WTC11 (cell line): ENCODE measurements around the gene CACNB4. TPM values are rescaled to one million over a fixed set of nuclear protein-coding genes. Genes with fewer than 3 reads are reported as not detected.
"Not testable (repeated sequence)": the region's sequence is repeated elsewhere in the genome, so short reads cannot be mapped to it uniquely, and the experiment has no call there.

ENCODE experiments used
- ATAC-seq: fragments of 200-7000 bp; cut with Tn5 transposase; 2 replicates; pipeline ENCODE4 v1.10.0; 2021; ENCODE audit warnings: mild to moderate bottlenecking, moderate library complexity
- CTCF ChIA-PET: fragments of 300-600 bp; sonication (Branson Sonifier 250); formaldehyde crosslinking; loops from one replicate; lab custom pipeline; 2021; ENCODE audit warnings: antibody characterized with exemption; lab: Charles Lee
- POLR2A ChIA-PET: fragments of 350-600 bp; sonication (Branson Sonifier 250); formaldehyde crosslinking; loops from one replicate; lab custom pipeline; 2021; ENCODE audit warnings: antibody characterized with exemption; lab: Charles Lee
- DNase-seq: peaks from one replicate; pipeline ENCODE4 v3.0.0; 2021; ENCODE audit warnings: low spot score
- H3K27ac Mint-ChIP-seq: 2 replicates; pipeline ENCODE4 v1.8.0; 2021; ENCODE audit warnings: mixed read lengths
- H3K27me3 Mint-ChIP-seq: 2 replicates; pipeline ENCODE4 v1.8.0; 2021; ENCODE audit warnings: low read depth, mild to moderate bottlenecking, moderate library complexity, mixed read lengths
- H3K36me3 Mint-ChIP-seq: 2 replicates; pipeline ENCODE4 v1.8.0; 2021; ENCODE audit warnings: mixed read lengths
- H3K4me1 Mint-ChIP-seq: 2 replicates; pipeline ENCODE4 v1.8.0; 2022; ENCODE audit warnings: mixed read lengths
- H3K4me3 Mint-ChIP-seq: 2 replicates; pipeline ENCODE4 v1.8.0; 2021; ENCODE audit warnings: mild to moderate bottlenecking, moderate library complexity, mixed read lengths
- H3K9me3 Mint-ChIP-seq: 2 replicates; pipeline ENCODE4 v1.8.0; 2021; ENCODE audit warnings: mixed read lengths
- AR ChIP-seq: fragments of 250-450 bp; sonication (Bioruptor Pico); IDR thresholded peaks from 2 replicates; pipeline ENCODE4 v1.9.0; 2021; ENCODE audit warnings: mild to moderate bottlenecking
- ATF3 ChIP-seq: sonication (generic); formaldehyde crosslinking; conservative IDR thresholded peaks from 2 replicates; pipeline ENCODE4 v1.8.1; 2022; ENCODE audit warnings: mild to moderate bottlenecking, missing genetic modification reagents
- ELF4 ChIP-seq: sonication (generic); formaldehyde crosslinking; IDR thresholded peaks from 2 replicates; pipeline ENCODE4 v1.8.1; 2022; ENCODE audit warnings: low read depth, mild to moderate bottlenecking, moderate library complexity, missing genetic modification reagents
- EMX1 ChIP-seq: fragments of 250-450 bp; sonication (Bioruptor Pico); IDR thresholded peaks from 2 replicates; pipeline ENCODE4 v1.8.0; 2021; ENCODE audit warnings: mild to moderate bottlenecking
- FOXK1 ChIP-seq: sonication (generic); formaldehyde crosslinking; IDR thresholded peaks from 2 replicates; pipeline ENCODE4 v1.8.0; 2022; ENCODE audit warnings: mild to moderate bottlenecking, moderate library complexity, missing genetic modification reagents
- FOXP1 ChIP-seq: sonication (generic); formaldehyde crosslinking; IDR thresholded peaks from 2 replicates; pipeline ENCODE4 v1.8.0; 2022; ENCODE audit warnings: missing genetic modification reagents, mild to moderate bottlenecking, moderate library complexity, borderline replicate concordance
- GABPB1 ChIP-seq: sonication (generic); formaldehyde crosslinking; IDR thresholded peaks from 2 replicates; pipeline ENCODE4 v1.8.1; 2023; ENCODE audit warnings: mild to moderate bottlenecking, missing genetic modification reagents
- HMGXB4 ChIP-seq: sonication (generic); formaldehyde crosslinking; IDR thresholded peaks from 2 replicates; pipeline ENCODE4 v1.8.1; 2023; ENCODE audit warnings: mild to moderate bottlenecking, moderate library complexity, missing genetic modification reagents
- IRF1 ChIP-seq: sonication (generic); formaldehyde crosslinking; IDR thresholded peaks from 2 replicates; pipeline ENCODE4 v1.8.0; 2023; ENCODE audit warnings: missing genetic modification reagents
- IRF2 ChIP-seq: sonication (generic); formaldehyde crosslinking; IDR thresholded peaks from 2 replicates; pipeline ENCODE4 v1.8.0; 2022; ENCODE audit warnings: low read depth, missing genetic modification reagents, borderline replicate concordance
- NFATC4 ChIP-seq: fragments of 250-450 bp; sonication (Bioruptor Pico); IDR thresholded peaks from 2 replicates; pipeline ENCODE4 v1.9.0; 2021; ENCODE audit warnings: mild to moderate bottlenecking
- PRDM15 ChIP-seq: sonication (generic); formaldehyde crosslinking; IDR thresholded peaks from 2 replicates; pipeline ENCODE4 v1.8.0; 2022; ENCODE audit warnings: missing genetic modification reagents
- PREB ChIP-seq: sonication (generic); formaldehyde crosslinking; IDR thresholded peaks from 2 replicates; pipeline ENCODE4 v1.8.1; 2022; ENCODE audit warnings: mild to moderate bottlenecking, missing genetic modification reagents, moderate library complexity, borderline replicate concordance
- PRRX2 ChIP-seq: fragments of 250-450 bp; sonication (Bioruptor Pico); IDR thresholded peaks from 2 replicates; pipeline ENCODE4 v1.8.0; 2021; ENCODE audit warnings: mild to moderate bottlenecking
- TCF7 ChIP-seq: sonication (generic); formaldehyde crosslinking; IDR thresholded peaks from 2 replicates; pipeline ENCODE4 v1.8.0; 2022; ENCODE audit warnings: mild to moderate bottlenecking, low read depth, missing genetic modification reagents, moderate library complexity
- ZNF317 ChIP-seq: sonication (generic); formaldehyde crosslinking; IDR thresholded peaks from 2 replicates; pipeline ENCODE4 v1.8.1; 2023; ENCODE audit warnings: low read depth, mild to moderate bottlenecking, moderate library complexity, missing genetic modification reagents, borderline replicate concordance
- total RNA-seq: library from RNA; stranded (reverse); gene quantifications from 3 replicates; pipeline ENCODE4 v1.2.3, GENCODE V29; 2021
- TF ChIP-seq, protein P1 (sequence below): sonication (generic); formaldehyde crosslinking; IDR thresholded peaks from 2 replicates; pipeline ENCODE4 v1.8.1; 2023; ENCODE audit warnings: mild to moderate bottlenecking, missing genetic modification reagents, moderate library complexity
- TF ChIP-seq, protein P2 (sequence below): sonication (generic); formaldehyde crosslinking; conservative IDR thresholded peaks from 2 replicates; pipeline ENCODE4 v1.8.1; 2023; ENCODE audit warnings: mild to moderate bottlenecking, low read depth, missing genetic modification reagents, moderate library complexity

The CACNB4 gene
- total RNA-seq, 1 experiment from 2014 or later: 4.7 TPM

GRCh38 chr2:152022090-152022489, 76.8 kb downstream of the CACNB4 start (continued):
- TF ChIP-seq AR (CRISPR knock-in tag) (no peak), GABPB1 (CRISPR knock-in tag) (no peak), NFATC4 (no peak), HMGXB4 (no peak), ZNF317 (no peak), ELF4 (CRISPR knock-in tag) (no peak), FOXP1 (no peak), IRF1 (CRISPR knock-in tag) (no peak), PRRX2 (no peak)
- TF ChIP-seq, protein P1, sequence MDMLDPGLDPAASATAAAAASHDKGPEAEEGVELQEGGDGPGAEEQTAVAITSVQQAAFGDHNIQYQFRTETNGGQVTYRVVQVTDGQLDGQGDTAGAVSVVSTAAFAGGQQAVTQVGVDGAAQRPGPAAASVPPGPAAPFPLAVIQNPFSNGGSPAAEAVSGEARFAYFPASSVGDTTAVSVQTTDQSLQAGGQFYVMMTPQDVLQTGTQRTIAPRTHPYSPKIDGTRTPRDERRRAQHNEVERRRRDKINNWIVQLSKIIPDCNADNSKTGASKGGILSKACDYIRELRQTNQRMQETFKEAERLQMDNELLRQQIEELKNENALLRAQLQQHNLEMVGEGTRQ (CRISPR knock-in tag): no peak
- TF ChIP-seq, protein P2, sequence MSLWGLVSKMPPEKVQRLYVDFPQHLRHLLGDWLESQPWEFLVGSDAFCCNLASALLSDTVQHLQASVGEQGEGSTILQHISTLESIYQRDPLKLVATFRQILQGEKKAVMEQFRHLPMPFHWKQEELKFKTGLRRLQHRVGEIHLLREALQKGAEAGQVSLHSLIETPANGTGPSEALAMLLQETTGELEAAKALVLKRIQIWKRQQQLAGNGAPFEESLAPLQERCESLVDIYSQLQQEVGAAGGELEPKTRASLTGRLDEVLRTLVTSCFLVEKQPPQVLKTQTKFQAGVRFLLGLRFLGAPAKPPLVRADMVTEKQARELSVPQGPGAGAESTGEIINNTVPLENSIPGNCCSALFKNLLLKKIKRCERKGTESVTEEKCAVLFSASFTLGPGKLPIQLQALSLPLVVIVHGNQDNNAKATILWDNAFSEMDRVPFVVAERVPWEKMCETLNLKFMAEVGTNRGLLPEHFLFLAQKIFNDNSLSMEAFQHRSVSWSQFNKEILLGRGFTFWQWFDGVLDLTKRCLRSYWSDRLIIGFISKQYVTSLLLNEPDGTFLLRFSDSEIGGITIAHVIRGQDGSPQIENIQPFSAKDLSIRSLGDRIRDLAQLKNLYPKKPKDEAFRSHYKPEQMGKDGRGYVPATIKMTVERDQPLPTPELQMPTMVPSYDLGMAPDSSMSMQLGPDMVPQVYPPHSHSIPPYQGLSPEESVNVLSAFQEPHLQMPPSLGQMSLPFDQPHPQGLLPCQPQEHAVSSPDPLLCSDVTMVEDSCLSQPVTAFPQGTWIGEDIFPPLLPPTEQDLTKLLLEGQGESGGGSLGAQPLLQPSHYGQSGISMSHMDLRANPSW (CRISPR knock-in tag): no peak

DNA sequence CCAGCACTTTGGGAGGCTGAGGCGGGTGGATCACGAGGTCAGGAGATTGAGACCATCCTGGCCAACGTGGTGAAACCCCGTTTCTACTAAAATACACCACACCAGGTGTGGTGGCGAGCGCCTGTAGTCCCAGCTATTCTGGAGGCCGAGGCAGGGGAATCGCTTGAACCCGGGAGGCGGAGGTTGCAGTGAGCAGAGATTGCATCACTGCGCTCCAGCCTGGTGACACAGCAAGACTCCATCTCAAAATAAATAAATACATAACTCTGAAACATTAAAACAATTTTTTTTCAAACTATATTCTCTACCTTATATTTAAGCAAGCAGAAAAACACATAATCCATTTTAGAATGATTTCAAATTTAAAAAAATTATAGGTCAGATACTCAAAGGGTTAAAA, 77.8 kb downstream of the CACNB4 start:
- H3K36me3 Mint-ChIP-seq, H3K27ac Mint-ChIP-seq, H3K9me3 Mint-ChIP-seq, DNase-seq, H3K4me3 Mint-ChIP-seq, POLR2A ChIA-PET, H3K27me3 Mint-ChIP-seq, CTCF ChIA-PET, H3K4me1 Mint-ChIP-seq, ATAC-seq: not testable (repeated sequence)

DNA sequence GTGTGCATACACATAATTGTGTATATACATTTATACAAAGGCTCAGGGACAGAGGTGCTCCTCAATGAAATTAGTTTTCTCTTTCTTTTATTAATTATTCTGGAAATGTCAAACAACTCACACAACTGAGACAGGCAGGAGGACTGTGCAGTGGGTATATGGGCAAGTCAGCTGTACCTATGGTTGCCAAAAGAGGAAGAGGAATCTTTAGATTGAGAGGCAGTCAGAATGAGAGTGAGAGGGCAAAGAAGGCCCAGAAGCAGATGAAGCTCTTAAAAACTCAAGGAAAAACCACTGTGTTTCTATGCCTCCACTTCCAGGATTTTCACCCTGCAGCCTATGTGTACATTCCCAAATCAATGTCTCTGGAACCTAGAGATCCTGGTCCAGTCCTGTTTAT, 79.1 kb downstream of the CACNB4 start:
- no peak for ATAC-seq
- Mint-ChIP-seq H3K4me3 (no peak overlapping the region), H3K27ac (no peak overlapping the region), H3K36me3 (no peaks in the 10 kb centered on the region), H3K9me3 (no peaks in the 10 kb centered on the region), H3K27me3 (no peaks in the 10 kb centered on the region), H3K4me1 (no peaks in the 10 kb centered on the region)
- ChIA-PET CTCF (interaction anchor here (1.1 kb wide), 1 partner anchor 21 kb away, joined by 3 read pairs; no protein-coding TSS in a partner anchor), POLR2A (no interaction called here)
- DNase-seq: no peak
- TF ChIP-seq PRDM15 (CRISPR knock-in tag): no peak
- TF ChIP-seq ATF3 (CRISPR knock-in tag): no peak
- TF ChIP-seq PREB: no peak
- no peak for TF ChIP-seq EMX1 (CRISPR knock-in tag)
- TF ChIP-seq TCF7 (CRISPR knock-in tag): no peak
- no peak for TF ChIP-seq IRF2 (CRISPR knock-in tag)
- TF ChIP-seq FOXK1 (CRISPR knock-in tag): no peak
